HG03108 (cell line): ENCODE measurements around the gene FBLN5.
A peak's percentile ranks its signal among the peaks of the same experiment; 100 is the strongest.

Source experiments
- ATAC-seq: cut with Tn5 transposase; IDR thresholded peaks from one replicate; pipeline ENCODE4 v1.9.1; 2021; ENCODE audit warnings: moderate library complexity; ENCODE audit not compliant: unreplicated experiment

FBLN5 gene

GRCh38 chr14:91835920-91836843, 111.3 kb downstream of the FBLN5 start:
- peak; percentile 50 for ATAC-seq

- ATAC-seq, result peak; percentile 15
These were observed 112.1 kb downstream of the FBLN5 start for GRCh38 chr14:91835197-91835919.

- no peak for ATAC-seq
These were observed 112.9 kb downstream of the FBLN5 start for GRCh38 chr14:91834571-91834970.

- ATAC-seq, result no peak
These were observed 116.2 kb downstream of the FBLN5 start for GRCh38 chr14:91831337-91831736.

GRCh38 chr14:91830777-91831176, 116.7 kb downstream of the FBLN5 start:
- ATAC-seq, result peak; percentile 74

GRCh38 chr14:91829511-91829910, 118.0 kb downstream of the FBLN5 start:
- ATAC-seq, result no peak

GRCh38 chr14:91827746-91828145, 119.7 kb downstream of the FBLN5 start:
- no peak for ATAC-seq
